ENCODE measurements around the gene CEP104.

CEP104 gene

GRCh38 chr1:3777078-3777547 lies 79.9 kb downstream of the CEP104 start:
- no peak for ATAC-seq
- TF ChIP-seq ZC3H10 (CRISPR knock-in tag; IDR thresholded peaks at IDR 0.05) (no peak), BACH2 (CRISPR knock-in tag; IDR thresholded peaks at IDR 0.05; ENCODE audit: borderline replicate concordance) (no peak), ZNF565 (CRISPR knock-in tag; conservative IDR thresholded peaks at IDR 0.05; ENCODE audit: low read depth) (no peak), CSDC2 (CRISPR knock-in tag; IDR thresholded peaks at IDR 0.05) (no peak), ZFP3 (CRISPR knock-in tag; IDR thresholded peaks at IDR 0.05) (no peak), PATZ1 (CRISPR knock-in tag; IDR thresholded peaks at IDR 0.05; ENCODE audit: borderline replicate concordance) (no peak), TCF4 (CRISPR knock-in tag; IDR thresholded peaks at IDR 0.05; ENCODE audit: borderline replicate concordance) (no peak), TOX (CRISPR knock-in tag; IDR thresholded peaks at IDR 0.05; ENCODE audit: borderline replicate concordance) (no peak), RARB (CRISPR knock-in tag; IDR thresholded peaks at IDR 0.05) (no peak), ESRRG (CRISPR knock-in tag; IDR thresholded peaks at IDR 0.05) (no peak), POU6F1 (CRISPR knock-in tag; IDR thresholded peaks at IDR 0.05; ENCODE audit: borderline replicate concordance, low read depth) (no peak), CSRNP3 (CRISPR knock-in tag; IDR thresholded peaks at IDR 0.05) (no peak), SNAI2 (CRISPR knock-in tag; IDR thresholded peaks at IDR 0.05) (no peak), PPARA (CRISPR knock-in tag; IDR thresholded peaks at IDR 0.05; ENCODE audit: borderline replicate concordance) (no peak), TSHZ2 (CRISPR knock-in tag; IDR thresholded peaks at IDR 0.05) (no peak)

- ATAC-seq: no peak
- TF ChIP-seq ZC3H10 (CRISPR knock-in tag; IDR thresholded peaks at IDR 0.05) (no peak), ZFP3 (CRISPR knock-in tag; IDR thresholded peaks at IDR 0.05) (no peak), CREB5 (CRISPR knock-in tag; IDR thresholded peaks at IDR 0.05; ENCODE audit: low read depth) (no peak), PATZ1 (CRISPR knock-in tag; IDR thresholded peaks at IDR 0.05; ENCODE audit: borderline replicate concordance) (no peak), ZFP30 (CRISPR knock-in tag; IDR thresholded peaks at IDR 0.05) (no peak), ZNF8 (CRISPR knock-in tag; IDR thresholded peaks at IDR 0.05) (no peak), CSDC2 (CRISPR knock-in tag; IDR thresholded peaks at IDR 0.05) (no peak), SNAI2 (CRISPR knock-in tag; IDR thresholded peaks at IDR 0.05) (no peak), OSR1 (CRISPR knock-in tag; IDR thresholded peaks at IDR 0.05) (no peak), TOX (CRISPR knock-in tag; IDR thresholded peaks at IDR 0.05; ENCODE audit: borderline replicate concordance) (no peak), RARB (CRISPR knock-in tag; IDR thresholded peaks at IDR 0.05) (no peak), ZNF70 (CRISPR knock-in tag; IDR thresholded peaks at IDR 0.05) (no peak), ARNTL (CRISPR knock-in tag; IDR thresholded peaks at IDR 0.05; ENCODE audit: borderline replicate concordance, low read depth) (no peak), POU6F1 (CRISPR knock-in tag; IDR thresholded peaks at IDR 0.05; ENCODE audit: borderline replicate concordance, low read depth) (no peak), TSHZ2 (CRISPR knock-in tag; IDR thresholded peaks at IDR 0.05) (no peak)
Measured at GRCh38 chr1:3776231-3776961, 80.6 kb downstream of the CEP104 start.
